Activated CD4-positive, alpha-beta T cell treated with anti-CD3 and anti-CD28 coated beads for 36 hours (primary cell): ENCODE measurements around the gene CNTN4. TPM values are rescaled to one million over a fixed set of nuclear protein-coding genes. Genes with fewer than 3 reads are reported as not detected.

ENCODE experiments used
- ATAC-seq: fragments of 200-7000 bp; cut with Tn5 transposase; one replicate; pipeline ENCODE4 v1.10.0; 2021; ENCODE audit warnings: mild to moderate bottlenecking, moderate library complexity
- CTCF ChIA-PET: fragments of 350-600 bp; sonication (Branson Sonifier 250); formaldehyde crosslinking; loops from one replicate; lab custom pipeline; 2021; ENCODE audit warnings: antibody characterized with exemption; lab: Charles Lee
- POLR2A ChIA-PET: fragments of 350-600 bp; sonication (Branson Sonifier 250); formaldehyde crosslinking; loops from one replicate; lab custom pipeline; 2021; ENCODE audit warnings: antibody characterized with exemption, inconsistent platforms; lab: Charles Lee
- DNase-seq: peaks from one replicate; pipeline ENCODE4 v3.0.0-alpha.2; 2020
- H3K27ac Mint-ChIP-seq: one replicate; pipeline ENCODE4 v1.8.0; 2021; ENCODE audit warnings: mixed read lengths
- H3K27me3 Mint-ChIP-seq: one replicate; pipeline ENCODE4 v1.8.0; 2021; ENCODE audit warnings: mixed read lengths
- H3K36me3 Mint-ChIP-seq: one replicate; pipeline ENCODE4 v1.8.0; 2021; ENCODE audit warnings: low read depth, mixed read lengths
- H3K4me1 Mint-ChIP-seq: one replicate; pipeline ENCODE4 v1.8.0; 2021; ENCODE audit warnings: mixed read lengths
- H3K4me3 Mint-ChIP-seq: one replicate; pipeline ENCODE4 v1.8.0; 2021; ENCODE audit warnings: mild to moderate bottlenecking, moderate library complexity, mixed read lengths
- H3K9me3 Mint-ChIP-seq: one replicate; pipeline ENCODE4 v1.8.0; 2021; ENCODE audit warnings: low read depth, mixed read lengths
- intact Hi-C, 2 experiments: fragments of 100-400 bp; cut with DNase I in 1 of 2; cut with micrococcal nuclease in 1 of 2; formaldehyde crosslinking; loops; one replicate each; pipeline versions ENCODE4 v1.14.2 to v1.15.1; 2022 to 2024; cut with DNase I, micrococcal nuclease
- total RNA-seq, 2 experiments: library from RNA; stranded (reverse); gene quantifications; one replicate each; pipeline ENCODE4 v1.2.3, GENCODE V29; 2021

The CNTN4 gene
- total RNA-seq, 2 experiments from 2014 or later = not detected

- peaks cover 52% of the 10 kb centered on the region for H3K27me3 Mint-ChIP-seq
- no peaks in the 10 kb centered on the region for H3K36me3 Mint-ChIP-seq
- ATAC-seq (no peak), DNase-seq (peak; percentile 11)
- intact Hi-C loops = no loop called here
- ChIA-PET POLR2A (no interaction called here), CTCF (interaction anchor here (0.6 kb wide), 1 partner anchor 95 kb away, joined by 3 read pairs; no protein-coding TSS in a partner anchor)
- no peak overlapping the region for H3K27ac Mint-ChIP-seq
- H3K9me3 Mint-ChIP-seq = no peaks in the 10 kb centered on the region
- H3K4me1 Mint-ChIP-seq = peaks cover 4% of the 10 kb centered on the region
- no peak overlapping the region for H3K4me3 Mint-ChIP-seq
Observed at GRCh38 chr3:2099028-2099671, 484 bp downstream of the CNTN4 start.

GRCh38 chr3:2099779-2100191 lies 1.1 kb downstream of the CNTN4 start:
- H3K27me3 Mint-ChIP-seq = peaks cover 50% of the 10 kb centered on the region
- CTCF ChIA-PET = no interaction called here
- intact Hi-C loops = no loop called here
- POLR2A ChIA-PET = no interaction called here
- no peaks in the 10 kb centered on the region for H3K36me3 Mint-ChIP-seq
- ATAC-seq (no peak), DNase-seq (no peak)
- H3K4me1 Mint-ChIP-seq = peaks cover 4% of the 10 kb centered on the region
- H3K27ac Mint-ChIP-seq = no peak overlapping the region
- no peaks in the 10 kb centered on the region for H3K9me3 Mint-ChIP-seq
- no peak overlapping the region for H3K4me3 Mint-ChIP-seq

DNA sequence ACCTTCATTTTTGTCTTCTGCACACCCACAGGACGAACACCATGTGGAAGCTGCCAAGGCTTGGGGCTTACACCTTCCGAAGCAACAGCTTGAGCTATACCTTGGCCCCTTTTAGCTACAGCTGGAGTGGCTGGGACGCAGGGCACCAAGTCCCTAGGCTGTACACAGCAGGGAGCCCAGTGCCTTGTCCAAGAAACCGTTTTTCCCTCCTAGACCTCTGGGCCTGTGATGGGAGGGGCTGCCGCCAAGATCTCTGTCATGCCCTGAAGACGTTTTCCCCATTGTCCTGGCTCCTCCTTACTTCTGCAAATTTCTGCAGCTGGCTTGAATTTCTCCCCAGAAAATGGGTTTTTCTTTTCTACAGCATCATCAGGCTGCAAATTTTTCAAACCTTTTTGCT lies 7.8 kb downstream of the CNTN4 start:
- intact Hi-C loops = no loop called here
- Mint-ChIP-seq H3K4me3 (no peak overlapping the region), H3K9me3 (peaks cover 8% of the 10 kb centered on the region), H3K4me1 (no peaks in the 10 kb centered on the region), H3K27me3 (peaks cover 10% of the 10 kb centered on the region), H3K36me3 (no peaks in the 10 kb centered on the region), H3K27ac (no peak overlapping the region)
- no peak for DNase-seq
- ChIA-PET CTCF (no interaction called here), POLR2A (no interaction called here)
- ATAC-seq = no peak

DNA sequence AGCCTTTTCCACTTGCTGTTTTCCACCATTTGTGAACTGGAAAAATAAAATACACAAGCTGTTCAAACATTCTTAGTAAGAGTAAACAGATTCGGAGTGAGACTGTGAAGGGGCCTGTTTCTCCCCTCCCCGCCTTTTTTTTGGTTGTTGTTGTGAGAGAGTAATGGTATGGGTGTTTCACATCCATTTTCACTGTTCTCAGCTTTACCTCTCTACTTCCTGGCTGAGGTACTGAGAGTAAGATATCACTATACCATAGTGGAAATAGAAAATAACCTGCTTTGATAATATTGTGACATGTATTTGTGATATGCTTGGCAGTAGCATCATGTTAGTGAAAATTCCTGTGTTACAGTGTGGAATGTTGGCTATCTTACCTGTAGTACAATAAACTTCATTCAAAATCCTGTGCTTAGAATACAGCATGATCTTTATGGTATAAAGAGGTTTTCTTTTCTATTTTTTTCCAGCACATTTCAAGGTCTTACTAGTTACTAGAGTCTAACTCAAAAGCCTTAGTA lies 12.0 kb downstream of the CNTN4 start:
- Mint-ChIP-seq H3K27me3 (no peaks in the 10 kb centered on the region), H3K27ac (no peak overlapping the region)
- ATAC-seq = no peak

GRCh38 chr3:2114617-2115275 lies 16.1 kb downstream of the CNTN4 start:
- ATAC-seq (no peak), DNase-seq (no peak)
- Mint-ChIP-seq H3K9me3 (no peaks in the 10 kb centered on the region), H3K4me3 (no peak overlapping the region), H3K4me1 (no peaks in the 10 kb centered on the region), H3K27ac (no peak overlapping the region), H3K36me3 (no peaks in the 10 kb centered on the region), H3K27me3 (no peaks in the 10 kb centered on the region)
- ChIA-PET CTCF (no interaction called here), POLR2A (no interaction called here)
- intact Hi-C loops = no loop called here

More for the DNA sequence above, 12.0 kb downstream of the CNTN4 start:
- Mint-ChIP-seq H3K4me1 (no peaks in the 10 kb centered on the region), H3K9me3 (peaks cover 8% of the 10 kb centered on the region), H3K4me3 (no peak overlapping the region), H3K36me3 (no peaks in the 10 kb centered on the region)
- DNase-seq = no peak
- intact Hi-C loops = no loop called here
- ChIA-PET POLR2A (no interaction called here), CTCF (no interaction called here)

GRCh38 chr3:2130726-2131125 lies 32.1 kb downstream of the CNTN4 start:
- H3K4me3 Mint-ChIP-seq = no peak overlapping the region
- ATAC-seq (no peak), DNase-seq (no peak)
- ChIA-PET CTCF (no interaction called here), POLR2A (no interaction called here)
- H3K36me3 Mint-ChIP-seq = no peaks in the 10 kb centered on the region
- H3K4me1 Mint-ChIP-seq = no peaks in the 10 kb centered on the region
- intact Hi-C loops = no loop called here
- H3K9me3 Mint-ChIP-seq = no peaks in the 10 kb centered on the region
- no peak overlapping the region for H3K27ac Mint-ChIP-seq
- H3K27me3 Mint-ChIP-seq = no peaks in the 10 kb centered on the region

GRCh38 chr3:2133146-2133545 lies 34.5 kb downstream of the CNTN4 start:
- POLR2A ChIA-PET = no interaction called here
- CTCF ChIA-PET = no interaction called here
- Mint-ChIP-seq H3K27me3 (no peaks in the 10 kb centered on the region), H3K27ac (no peak overlapping the region), H3K4me1 (no peaks in the 10 kb centered on the region), H3K4me3 (no peak overlapping the region), H3K36me3 (no peaks in the 10 kb centered on the region), H3K9me3 (no peaks in the 10 kb centered on the region)
- DNase-seq (no peak), ATAC-seq (no peak)
- intact Hi-C loops = no loop called here

DNA sequence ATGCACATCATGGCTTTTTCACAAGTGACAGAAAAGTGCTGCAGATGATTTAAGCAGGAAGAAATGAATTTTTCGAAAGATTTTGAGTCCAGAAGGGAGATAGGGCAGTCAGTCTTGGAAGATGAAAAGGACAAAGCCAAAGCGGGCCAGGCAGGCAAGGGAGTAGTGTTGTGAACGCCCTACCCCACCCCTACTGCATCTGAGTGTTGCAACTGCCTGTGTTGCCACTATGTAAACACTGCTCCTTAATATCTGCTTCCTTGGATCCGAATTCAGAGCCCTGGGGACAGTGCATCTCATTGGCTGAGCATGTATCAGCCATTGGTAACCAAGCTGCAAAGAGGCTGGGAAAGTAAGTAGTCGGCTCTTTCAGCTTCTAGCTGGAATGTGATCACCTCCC lies 39.0 kb downstream of the CNTN4 start:
- no peak for DNase-seq
- H3K9me3 Mint-ChIP-seq = no peaks in the 10 kb centered on the region
- no peaks in the 10 kb centered on the region for H3K27me3 Mint-ChIP-seq
- no peak overlapping the region for H3K4me3 Mint-ChIP-seq
- ChIA-PET CTCF (no interaction called here), POLR2A (no interaction called here)
- ATAC-seq = no peak
- H3K4me1 Mint-ChIP-seq = no peaks in the 10 kb centered on the region
- H3K27ac Mint-ChIP-seq = no peak overlapping the region
- intact Hi-C loops = no loop called here
- H3K36me3 Mint-ChIP-seq = no peaks in the 10 kb centered on the region

GRCh38 chr3:2141482-2141881 lies 42.8 kb downstream of the CNTN4 start:
- no peaks in the 10 kb centered on the region for H3K27me3 Mint-ChIP-seq
- no peaks in the 10 kb centered on the region for H3K9me3 Mint-ChIP-seq
- H3K4me1 Mint-ChIP-seq = no peaks in the 10 kb centered on the region
- no peak overlapping the region for H3K4me3 Mint-ChIP-seq
- POLR2A ChIA-PET = interaction anchor here (0.7 kb wide), 1 partner anchor 9 kb away, joined by 4 read pairs; no protein-coding TSS in a partner anchor
- intact Hi-C loops = no loop called here
- DNase-seq = no peak
- CTCF ChIA-PET = no interaction called here
- H3K27ac Mint-ChIP-seq = no peak overlapping the region
- no peaks in the 10 kb centered on the region for H3K36me3 Mint-ChIP-seq
- no peak for ATAC-seq

GRCh38 chr3:2148561-2149340 lies 50.1 kb downstream of the CNTN4 start:
- Mint-ChIP-seq H3K36me3 (no peaks in the 10 kb centered on the region), H3K27ac (no peak overlapping the region), H3K4me3 (no peak overlapping the region), H3K9me3 (no peaks in the 10 kb centered on the region), H3K27me3 (no peaks in the 10 kb centered on the region), H3K4me1 (no peaks in the 10 kb centered on the region)
- ChIA-PET CTCF (interaction anchor here (0.6 kb wide), 1 partner anchor 50 kb away, joined by 4 read pairs; no protein-coding TSS in a partner anchor), POLR2A (no interaction called here)
- ATAC-seq (no peak), DNase-seq (no peak)
- intact Hi-C loops = no loop called here

GRCh38 chr3:2153053-2153452 lies 54.4 kb downstream of the CNTN4 start:
- ATAC-seq = no peak
- peaks cover 4% of the 10 kb centered on the region for H3K27me3 Mint-ChIP-seq
- H3K4me3 Mint-ChIP-seq = no peak overlapping the region
- ChIA-PET POLR2A (no interaction called here), CTCF (no interaction called here)
- H3K4me1 Mint-ChIP-seq = no peaks in the 10 kb centered on the region
- no peak overlapping the region for H3K27ac Mint-ChIP-seq
- intact Hi-C loops = no loop called here
- no peaks in the 10 kb centered on the region for H3K9me3 Mint-ChIP-seq
- no peaks in the 10 kb centered on the region for H3K36me3 Mint-ChIP-seq
- no peak for DNase-seq
